Measurements from ENCODE around the gene PMEL. TPM values are rescaled to one million over a fixed set of nuclear protein-coding genes. Genes with fewer than 3 reads are reported as not detected.

PMEL gene
- total and polyA plus RNA-seq, 2 of the 8 experiments (the other 6 are each of a cell fraction or from before 2014, with no cell fraction given) = 120 to 382 TPM

DNA sequence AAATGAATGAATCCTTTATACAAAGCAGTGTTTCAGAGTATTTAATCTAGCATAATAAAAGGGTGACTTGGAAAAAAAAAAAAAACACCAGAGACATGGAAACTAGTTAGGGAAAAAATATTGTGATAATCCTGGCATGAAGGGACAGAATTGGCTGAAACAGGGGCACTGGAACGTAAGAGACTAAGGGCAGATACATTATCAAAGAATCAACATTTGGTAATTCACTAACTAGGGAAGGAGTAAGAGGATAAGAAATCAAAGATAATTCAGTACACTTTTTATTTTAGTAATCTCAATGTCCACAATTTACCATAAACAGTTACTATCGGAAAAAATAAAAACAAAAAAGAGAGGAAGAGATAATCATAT lies 56.3 kb downstream of the PMEL start:
- H3K27me3 ChIP-seq (replicated peaks in 1 of 4; ENCODE audit: control insufficient read depth in 3 of 4, extremely low read depth in 1 of 4, insufficient read depth in 3 of 4, low read length in 3 of 4) = no peaks in the 10 kb centered on the region
- no peak overlapping the region for H3K4me2 ChIP-seq (ENCODE audit: insufficient read depth in 1 of 2, low read depth in 2 of 2, low read length in 2 of 2)
- no peak overlapping the region for H4K5ac ChIP-seq (ENCODE audit: insufficient read length, low read depth, low read length)
- no peaks in the 10 kb centered on the region for H3K23me2 ChIP-seq (ENCODE audit: low read depth, low read length)
- no peak overlapping the region for H3K9ac ChIP-seq (replicated peaks in 1 of 4; ENCODE audit: extremely low read depth in 1 of 4, low read depth in 3 of 4, low read length in 3 of 4)
- no peak overlapping the region for H2AK5ac ChIP-seq (ENCODE audit: low read depth, low read length)
- H2AFZ ChIP-seq (ENCODE audit: low read length) = no peak overlapping the region
- no peak overlapping the region for H3K27ac ChIP-seq (ENCODE audit: low read depth, low read length)
- H3K18ac ChIP-seq (ENCODE audit: extremely low read depth, low read length) = no peak overlapping the region
- no peak overlapping the region for H2BK15ac ChIP-seq (ENCODE audit: low read length)
- no peak overlapping the region for H3K4ac ChIP-seq (replicated peaks; ENCODE audit: insufficient read length, low read depth, low read length)
- POLR2A ChIA-PET (ENCODE audit: partially characterized antibody) = interaction anchor here (2.0 kb wide), 1 partner anchor 18 kb away, joined by 5 read pairs; the partner anchor contains the start of gene PYM1
- CTCF ChIA-PET (ENCODE audit: partially characterized antibody) = interaction anchor here (2.2 kb wide), 1 partner anchor 21 kb away, joined by 5 read pairs; no protein-coding TSS in a partner anchor
- no peak overlapping the region for H2BK20ac ChIP-seq (ENCODE audit: low read length)
- H2BK5ac ChIP-seq (ENCODE audit: low read depth, low read length) = no peak overlapping the region
- peaks cover 0 to 19% of the 10 kb centered on the region in 2 experiments; a peak in 2 of 4 replicates for H3K79me2 ChIP-seq (ENCODE audit: control insufficient read depth in 1 of 2, insufficient read depth in 2 of 2, low read length in 2 of 2)
- no peak overlapping the region for H2BK120ac ChIP-seq (replicated peaks; ENCODE audit: low read depth, low read length)
- WGBS, 2 experiments (ENCODE audit: extremely low coverage in 1 of 2, insufficient coverage in 1 of 2, insufficient read length in 1 of 2, insufficient replicate concordance in 2 of 2, low coverage in 1 of 2, low lambda C conversion rate in 2 of 2, missing lambda C conversion rate in 1 of 2) = 92% methylated on average over 2 of the region's 2 CpGs; no CpG with 5 or more reads in 1 of the 2 experiments
- no peak for DNase-seq (ENCODE audit: low read depth in 1 of 2, low spot score in 2 of 2)
- no peak overlapping the region for H4K91ac ChIP-seq (replicated peaks; ENCODE audit: insufficient read length, low read length)
- no peaks in the 10 kb centered on the region; the same call in 1 of the 2 replicates for H3K79me1 ChIP-seq (ENCODE audit: low read depth, low read length)
- H2BK12ac ChIP-seq (ENCODE audit: low read depth, low read length) = no peak overlapping the region
- H3K14ac ChIP-seq (ENCODE audit: insufficient read length) = no peak overlapping the region
- no peak overlapping the region for H4K8ac ChIP-seq (ENCODE audit: extremely low read depth, insufficient read depth, low read length)
- no peak overlapping the region for H3K23ac ChIP-seq (ENCODE audit: insufficient read length)
- no peaks in the 10 kb centered on the region for H3K9me3 ChIP-seq (ENCODE audit: insufficient read depth in 2 of 2, low read depth in 1 of 2, low read length in 1 of 2)
- peaks cover 3 to 5% of the 10 kb centered on the region in 2 experiments for H4K20me1 ChIP-seq (replicated peaks in 1 of 2; ENCODE audit: control insufficient read depth in 1 of 2, insufficient read depth in 2 of 2, low read length in 2 of 2)
- H3K56ac ChIP-seq (replicated peaks; ENCODE audit: insufficient read length, low read depth, low read length) = no peak overlapping the region
- H3K4me1 ChIP-seq (replicated peaks in 1 of 4; ENCODE audit: control insufficient read depth in 3 of 4, insufficient read depth in 4 of 4, low read length in 3 of 4) = no peaks in the 10 kb centered on the region
- H3K4me3 ChIP-seq (ENCODE audit: extremely low read depth in 1 of 4, insufficient read depth in 2 of 4, low read depth in 3 of 4, low read length in 4 of 4) = no peak overlapping the region
- no peak for FAIRE-seq
- H3K36me3 ChIP-seq (ENCODE audit: control insufficient read depth in 2 of 4, insufficient read depth in 4 of 4, low read length in 3 of 4) = peaks cover 0 to 14% (median 1%) of the 10 kb centered on the region in 4 experiments; a peak in 1 of 8 replicates
- TF ChIP-seq ATF3 (IDR thresholded peaks at IDR 0.05; ENCODE audit: insufficient read depth, low read depth, low read length) (no peak), RBBP5 (IDR thresholded peaks at IDR 0.05; ENCODE audit: borderline replicate concordance, low read depth, low read length) (no peak), POU5F1 (IDR thresholded peaks at IDR 0.05; ENCODE audit: low read depth, low read length) (no peak), SIRT6 (IDR thresholded peaks at IDR 0.05; ENCODE audit: low read length) (no peak), JUND (IDR thresholded peaks at IDR 0.05; ENCODE audit: low read length) (no peak), RXRA (IDR thresholded peaks at IDR 0.05; ENCODE audit: insufficient read depth, low read depth, low read length) (no peak), NANOG (IDR thresholded peaks at IDR 0.05; ENCODE audit: insufficient read depth, low read depth, low read length, poor library complexity, severe bottlenecking) (no peak), JUN (IDR thresholded peaks at IDR 0.05; ENCODE audit: low read depth, low read length) (no peak), BRCA1 (IDR thresholded peaks at IDR 0.05; ENCODE audit: low read depth, low read length) (no peak), SRF (IDR thresholded peaks at IDR 0.05; ENCODE audit: low read depth, low read length) (no peak), HDAC6 (IDR thresholded peaks at IDR 0.05; ENCODE audit: low read depth, low read length) (no peak), EGR1 (IDR thresholded peaks at IDR 0.05; ENCODE audit: borderline replicate concordance, low read depth, low read length) (no peak), SAP30 (IDR thresholded peaks at IDR 0.05; ENCODE audit: insufficient read depth, insufficient replicate concordance, low read length) (no peak), SP1 (IDR thresholded peaks at IDR 0.05; ENCODE audit: low read depth, low read length) (no peak), SP2 (IDR thresholded peaks at IDR 0.05; ENCODE audit: low read length) (no peak)

All from H1 (cell line).